HG03280 (cell line): ENCODE results near the gene ITIH3.

Experiments used
- ATAC-seq: cut with Tn5 transposase; IDR thresholded peaks from one replicate; pipeline ENCODE4 v1.9.1; 2021; ENCODE audit warnings: mild to moderate bottlenecking, moderate library complexity; ENCODE audit not compliant: unreplicated experiment

ITIH3 gene

GRCh38 chr3:52779837-52780585 lies 14.6 kb upstream of the ITIH3 start:
- ATAC-seq = no peak

GRCh38 chr3:52781741-52782140 lies 12.9 kb upstream of the ITIH3 start:
- ATAC-seq = no peak

GRCh38 chr3:52782412-52783210 lies 12.0 kb upstream of the ITIH3 start:
- no peak for ATAC-seq

- no peak for ATAC-seq
Measured at GRCh38 chr3:52783211-52783555, 11.4 kb upstream of the ITIH3 start.

GRCh38 chr3:52784021-52784621 lies 10.5 kb upstream of the ITIH3 start:
- ATAC-seq = no peak

- ATAC-seq = no peak
Measured at GRCh38 chr3:52784931-52785590, 9.5 kb upstream of the ITIH3 start.

- ATAC-seq = no peak
Measured at GRCh38 chr3:52786330-52787215, 8.0 kb upstream of the ITIH3 start.

GRCh38 chr3:52787246-52787645 lies 7.3 kb upstream of the ITIH3 start:
- no peak for ATAC-seq

- no peak for ATAC-seq
Measured at GRCh38 chr3:52787672-52788625, 6.6 kb upstream of the ITIH3 start.

- no peak for ATAC-seq
Measured at GRCh38 chr3:52788890-52789745, 5.5 kb upstream of the ITIH3 start.

- no peak for ATAC-seq
Measured at GRCh38 chr3:52789746-52790040, 4.9 kb upstream of the ITIH3 start.

GRCh38 chr3:52790337-52790736 lies 4.3 kb upstream of the ITIH3 start:
- no peak for ATAC-seq

GRCh38 chr3:52790741-52791140 lies 3.9 kb upstream of the ITIH3 start:
- no peak for ATAC-seq

GRCh38 chr3:52791366-52791765 lies 3.2 kb upstream of the ITIH3 start:
- ATAC-seq = no peak

GRCh38 chr3:52791928-52792327 lies 2.7 kb upstream of the ITIH3 start:
- no peak for ATAC-seq

- ATAC-seq = no peak
Measured at GRCh38 chr3:52792413-52792812, 2.2 kb upstream of the ITIH3 start.

GRCh38 chr3:52792961-52793695 lies 1.5 kb upstream of the ITIH3 start:
- ATAC-seq = no peak
